Prostate gland (tissue), 2 donors: Measurements from ENCODE around the gene PRKRIP1.
"Not testable (repeated sequence)": the region's sequence is repeated elsewhere in the genome, so short reads cannot be mapped to it uniquely, and the experiment has no call there.

Experiments used
- POLR2AphosphoS5 ChIP-seq: sonication (generic); formaldehyde crosslinking; IDR thresholded peaks from one replicate; pipeline ENCODE4 v1.6.1; 2017; ENCODE audit warnings: antibody characterized with exemption
- TF ChIP-seq, protein P1 (sequence below), 4 experiments: fragments of 200-600 bp in 2 of 4; fragments of 450-650 bp in 2 of 4; sonication (generic) in 2 of 4; IDR thresholded peaks; 1 replicate in 3 of 4; 2 replicates in 1 of 4; pipeline ENCODE4 v1.5.1; 2016 to 2019; ENCODE audit warnings: antibody characterized with exemption in 4 of 4, mild to moderate bottlenecking in 2 of 4, moderate library complexity in 2 of 4

DNA sequence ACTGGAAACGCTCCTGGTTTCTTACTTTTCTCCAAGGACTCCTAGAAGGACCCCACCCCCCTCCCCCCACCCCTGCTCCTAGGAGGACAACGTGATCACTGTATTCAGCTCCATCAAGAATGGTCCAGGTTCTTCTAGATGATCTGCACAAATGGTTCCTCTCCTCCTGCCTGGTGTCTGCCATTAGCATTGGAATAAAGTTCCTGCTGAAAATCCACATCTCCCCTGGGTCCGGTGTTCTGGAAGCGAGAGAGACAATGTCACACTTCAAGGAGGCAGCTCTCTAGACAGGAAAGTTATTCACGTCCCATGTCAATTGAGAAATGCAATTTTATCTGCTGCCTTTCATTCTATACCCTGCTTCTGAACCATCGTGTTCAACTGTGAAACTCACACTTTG lies 49.2 kb upstream of the PRKRIP1 start:
- TF ChIP-seq, protein P1, sequence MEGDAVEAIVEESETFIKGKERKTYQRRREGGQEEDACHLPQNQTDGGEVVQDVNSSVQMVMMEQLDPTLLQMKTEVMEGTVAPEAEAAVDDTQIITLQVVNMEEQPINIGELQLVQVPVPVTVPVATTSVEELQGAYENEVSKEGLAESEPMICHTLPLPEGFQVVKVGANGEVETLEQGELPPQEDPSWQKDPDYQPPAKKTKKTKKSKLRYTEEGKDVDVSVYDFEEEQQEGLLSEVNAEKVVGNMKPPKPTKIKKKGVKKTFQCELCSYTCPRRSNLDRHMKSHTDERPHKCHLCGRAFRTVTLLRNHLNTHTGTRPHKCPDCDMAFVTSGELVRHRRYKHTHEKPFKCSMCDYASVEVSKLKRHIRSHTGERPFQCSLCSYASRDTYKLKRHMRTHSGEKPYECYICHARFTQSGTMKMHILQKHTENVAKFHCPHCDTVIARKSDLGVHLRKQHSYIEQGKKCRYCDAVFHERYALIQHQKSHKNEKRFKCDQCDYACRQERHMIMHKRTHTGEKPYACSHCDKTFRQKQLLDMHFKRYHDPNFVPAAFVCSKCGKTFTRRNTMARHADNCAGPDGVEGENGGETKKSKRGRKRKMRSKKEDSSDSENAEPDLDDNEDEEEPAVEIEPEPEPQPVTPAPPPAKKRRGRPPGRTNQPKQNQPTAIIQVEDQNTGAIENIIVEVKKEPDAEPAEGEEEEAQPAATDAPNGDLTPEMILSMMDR (IDR thresholded peaks at IDR 0.05) = not testable (repeated sequence)
- TF ChIP-seq POLR2AphosphoS5 = not testable (repeated sequence)
